ENCODE measurements around the gene C1orf116.

Gene C1orf116

DNA sequence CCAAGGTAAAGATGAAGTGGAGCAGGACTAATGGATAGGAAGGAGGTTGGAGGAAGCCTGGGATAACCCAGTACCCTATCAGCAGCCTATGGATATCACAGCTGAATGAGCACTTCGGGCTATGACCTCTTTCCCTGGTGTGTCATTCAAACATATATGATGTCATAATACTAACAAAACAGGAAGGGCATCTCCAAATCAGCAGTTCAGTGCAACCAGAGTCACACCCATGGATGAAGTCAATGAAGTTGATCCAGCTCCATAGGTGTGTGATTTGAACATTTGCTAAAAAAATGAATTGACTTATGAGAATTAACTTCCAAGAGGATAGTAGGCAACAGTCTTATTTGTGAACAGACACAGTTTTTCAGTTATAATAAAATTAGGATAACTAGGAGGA lies 1.7 kb upstream of the C1orf116 start:
- DNase-seq, result no peak

DNA sequence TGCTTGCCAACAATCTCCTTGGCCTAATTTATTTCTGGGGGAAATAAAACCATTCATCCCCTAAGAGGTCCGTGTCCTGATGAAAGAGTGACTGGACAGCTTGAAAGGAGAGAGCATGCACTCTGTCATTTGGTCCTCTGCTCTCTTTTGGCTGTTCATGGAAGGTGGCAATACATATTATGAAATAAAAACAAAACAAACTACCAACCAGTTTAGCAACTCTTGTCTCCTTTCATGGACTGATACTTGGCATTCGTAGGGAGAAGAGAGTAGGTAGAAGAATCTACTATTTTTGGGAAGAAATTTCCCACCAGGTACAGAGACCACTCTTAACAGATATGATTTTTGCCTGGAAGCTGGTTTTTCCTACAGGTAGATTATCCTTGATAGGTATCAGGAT lies 746 bp upstream of the C1orf116 start:
- no peak for DNase-seq

DNA sequence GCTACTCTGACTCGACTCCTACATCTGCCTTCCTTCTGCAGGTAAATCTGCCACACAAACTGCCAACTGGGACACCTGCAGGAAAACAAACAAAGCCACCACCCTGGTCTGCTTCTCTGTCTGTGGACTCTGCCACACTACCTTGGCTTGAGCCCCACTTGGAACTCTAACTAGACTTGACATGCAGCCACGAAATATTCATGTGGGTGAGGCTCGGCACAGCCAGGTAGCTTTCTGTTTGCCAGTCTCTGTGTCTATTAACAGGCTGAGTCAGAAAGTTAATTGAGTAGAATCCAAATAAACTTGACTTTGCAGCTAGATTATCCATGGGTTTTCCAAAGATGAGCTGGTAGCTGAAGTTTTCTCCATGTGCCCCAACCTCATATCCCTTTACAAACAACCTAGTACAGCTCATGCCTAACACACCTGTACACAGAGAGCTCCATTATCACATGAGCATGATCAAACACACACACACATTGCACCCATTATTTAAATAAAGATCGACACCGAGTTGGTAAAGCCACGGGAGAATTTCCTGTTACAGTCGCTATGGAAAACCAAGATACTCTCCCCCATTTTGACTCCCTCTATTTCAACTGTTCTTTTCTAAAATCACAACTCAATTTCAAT lies 808 bp downstream of the C1orf116 start:
- no peak for DNase-seq

DNA sequence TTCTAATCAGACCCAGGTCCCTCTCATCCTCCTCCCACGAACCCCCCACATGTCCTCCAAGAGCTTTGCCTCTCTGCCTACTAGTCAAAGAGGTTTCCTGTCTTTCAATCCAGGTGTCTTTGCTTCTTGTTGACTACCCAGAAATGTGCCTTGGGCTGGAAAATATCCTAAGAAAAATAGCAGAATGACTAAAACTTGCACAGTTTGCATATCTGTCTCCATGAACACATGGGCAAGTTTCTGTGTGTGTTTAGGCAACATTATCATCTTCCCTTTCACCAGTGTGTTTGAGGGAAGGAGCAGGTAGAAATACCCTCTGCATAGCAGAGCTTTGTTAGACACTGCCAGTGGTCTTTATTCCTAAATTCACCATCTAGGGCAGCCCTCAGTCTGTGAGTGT lies 1.5 kb downstream of the C1orf116 start:
- DNase-seq, result no peak

DNA sequence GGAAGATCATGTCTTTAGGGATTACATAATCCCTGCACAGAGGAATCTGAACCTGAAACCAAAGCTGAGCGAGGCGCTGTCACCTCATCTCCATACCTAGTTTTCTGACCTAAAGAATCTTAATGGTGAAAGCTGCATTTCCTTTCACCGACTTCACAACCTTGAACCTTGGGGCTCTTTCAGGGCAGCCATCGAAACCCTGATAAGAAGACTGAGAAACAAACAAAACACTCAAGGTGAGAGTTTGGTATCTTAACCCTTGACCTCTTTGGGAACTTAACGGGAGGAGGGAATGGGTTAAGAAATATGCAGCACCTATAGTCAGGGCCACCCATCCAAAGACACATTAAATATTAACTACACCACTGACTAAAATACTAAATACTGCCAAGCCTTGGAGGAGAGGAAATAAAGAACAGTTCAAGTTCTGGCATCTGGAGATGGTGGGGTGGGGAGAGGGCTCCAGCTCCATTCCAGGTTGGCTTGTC lies 2.0 kb downstream of the C1orf116 start:
- DNase-seq, result no peak

DNA sequence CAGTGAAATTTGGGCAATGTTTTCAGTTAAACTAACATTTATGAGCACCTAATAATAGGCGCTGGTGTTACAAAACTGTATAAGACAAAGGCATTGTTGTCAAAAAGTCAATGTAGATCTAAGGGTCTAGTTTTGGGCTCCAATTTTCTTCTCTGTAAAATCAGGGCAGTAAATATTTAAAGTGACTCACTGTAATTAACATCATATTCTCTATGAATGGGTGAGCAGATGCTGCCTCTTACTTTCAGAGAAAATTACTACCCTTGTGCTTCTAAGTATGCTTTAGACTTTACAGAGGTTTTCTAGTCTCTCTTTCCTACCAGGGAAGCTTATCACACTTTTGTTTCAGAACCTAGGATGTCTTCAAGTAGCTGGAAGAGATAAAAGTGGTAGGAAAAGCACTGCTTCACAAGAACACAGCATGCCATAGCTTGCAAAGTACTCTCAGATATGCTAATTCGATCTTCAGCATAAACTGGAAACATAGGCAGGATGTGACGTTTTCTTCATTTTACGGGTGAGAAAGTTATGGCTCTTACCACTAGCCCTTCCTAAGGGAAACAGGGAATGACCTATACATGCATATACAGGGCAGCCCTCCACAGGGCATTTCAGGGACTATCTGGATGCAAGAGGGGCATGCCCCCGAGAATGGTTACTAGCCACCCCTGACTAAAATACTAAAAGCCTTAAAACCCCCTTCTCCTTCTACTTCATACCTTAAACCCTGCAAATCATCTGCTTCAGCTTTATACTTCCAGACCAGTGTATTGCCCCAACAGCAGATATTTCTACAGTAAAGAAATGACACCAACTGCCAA lies 2.6 kb downstream of the C1orf116 start:
- DNase-seq, result no peak

DNA sequence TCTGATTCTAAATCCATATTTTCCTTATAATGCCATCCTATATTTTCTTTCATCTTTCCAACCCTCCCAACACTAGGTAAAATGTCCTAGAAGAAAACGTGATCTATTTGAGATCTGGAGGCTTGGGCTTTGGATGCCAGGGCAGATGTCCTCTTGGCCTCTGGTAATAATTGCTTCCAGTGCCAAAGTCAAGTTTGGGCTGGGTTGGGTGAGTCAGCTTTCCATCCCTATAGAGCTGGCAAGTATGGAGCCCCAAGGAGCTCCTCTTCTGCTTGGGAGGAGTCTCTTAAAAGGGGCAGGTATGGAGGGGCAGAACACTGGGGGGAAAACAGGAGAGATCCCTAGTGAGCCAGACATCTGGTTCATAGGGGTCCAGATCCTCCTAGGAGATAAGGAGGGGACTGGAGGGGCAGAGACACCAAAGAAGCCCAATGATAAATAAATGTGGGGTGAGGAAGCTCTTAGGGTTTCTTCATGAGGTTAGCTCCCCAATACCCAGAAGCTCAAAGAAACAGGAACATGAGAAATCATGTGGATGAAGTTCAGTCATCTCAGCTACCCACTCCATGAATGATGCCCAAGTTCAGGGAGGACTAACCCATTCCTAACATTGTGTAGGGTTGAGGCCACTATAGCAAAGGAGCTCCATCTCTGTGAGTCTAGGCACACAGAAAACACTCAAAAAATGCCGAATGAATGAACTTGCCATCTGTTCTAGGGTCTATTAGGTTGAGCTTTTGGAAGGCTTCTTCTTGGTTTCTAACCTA lies 3.5 kb downstream of the C1orf116 start:
- no peak for DNase-seq

DNA sequence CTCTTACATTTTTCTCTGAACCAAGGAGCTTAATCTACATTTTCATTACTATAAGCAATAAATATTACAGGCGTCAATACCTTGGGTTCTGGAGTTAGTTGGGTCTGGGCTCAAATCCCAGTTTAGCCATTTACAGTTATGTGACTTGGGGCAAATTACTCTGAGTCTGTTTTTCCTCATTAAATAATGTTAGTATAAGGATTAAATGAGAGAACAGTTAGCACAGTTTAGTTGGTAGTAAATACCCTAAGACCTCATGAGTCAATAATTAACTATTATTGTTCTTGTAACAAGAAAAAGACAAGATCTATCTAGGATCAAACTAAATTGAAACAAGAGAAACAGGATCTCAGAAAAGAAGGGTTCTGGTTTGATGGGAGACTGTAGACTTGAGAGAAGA lies 4.6 kb downstream of the C1orf116 start:
- no peak for DNase-seq

DNA sequence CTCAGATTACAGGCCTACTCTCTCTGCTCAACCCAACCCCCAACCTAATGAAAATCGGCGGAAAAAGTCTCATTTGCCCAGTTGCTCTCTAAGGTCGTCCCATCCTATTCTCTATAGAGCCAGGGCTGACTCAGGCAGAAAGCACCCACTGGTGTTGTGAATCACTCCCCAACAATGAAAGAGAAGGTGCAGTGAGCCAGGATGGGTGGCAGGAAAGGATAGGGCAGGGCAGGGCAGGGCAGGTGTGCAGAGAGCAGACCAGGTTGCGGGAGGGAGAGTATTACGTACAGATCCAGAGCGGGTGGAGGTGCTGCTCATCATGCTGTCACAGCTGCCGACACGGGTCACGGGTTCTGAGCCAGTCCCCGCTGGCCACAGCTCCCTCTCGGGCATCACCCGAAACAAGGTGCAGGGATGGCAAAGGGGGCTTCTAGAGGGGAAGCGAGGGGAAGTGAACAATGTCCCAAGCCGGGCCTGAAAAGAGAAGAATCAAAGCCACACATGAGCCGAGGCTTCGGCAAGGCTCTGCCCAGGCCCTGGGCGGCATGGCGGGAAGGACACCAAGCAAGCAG lies 5.3 kb downstream of the C1orf116 start:
- no peak for DNase-seq

DNA sequence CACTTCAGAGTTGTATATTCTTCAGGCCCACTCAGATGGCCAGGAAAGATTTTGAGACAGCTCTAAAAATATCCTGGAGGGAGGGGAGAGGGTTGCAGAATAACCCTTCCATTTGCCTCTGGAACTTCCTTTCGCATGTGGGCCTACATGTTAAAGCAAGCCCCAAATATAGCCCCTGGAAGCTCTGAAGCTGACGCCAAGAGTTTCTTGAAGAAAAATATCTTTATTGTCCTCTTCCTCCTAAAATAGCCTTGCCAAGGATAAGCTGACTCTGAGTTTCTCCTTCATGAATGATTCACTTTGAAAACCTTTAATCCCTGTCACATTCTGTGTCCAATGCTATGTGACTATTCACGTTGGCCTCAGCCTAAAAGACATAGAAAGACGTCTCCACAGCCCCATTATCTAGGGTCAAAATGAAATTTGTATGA lies 6.4 kb downstream of the C1orf116 start:
- no peak for DNase-seq

DNA sequence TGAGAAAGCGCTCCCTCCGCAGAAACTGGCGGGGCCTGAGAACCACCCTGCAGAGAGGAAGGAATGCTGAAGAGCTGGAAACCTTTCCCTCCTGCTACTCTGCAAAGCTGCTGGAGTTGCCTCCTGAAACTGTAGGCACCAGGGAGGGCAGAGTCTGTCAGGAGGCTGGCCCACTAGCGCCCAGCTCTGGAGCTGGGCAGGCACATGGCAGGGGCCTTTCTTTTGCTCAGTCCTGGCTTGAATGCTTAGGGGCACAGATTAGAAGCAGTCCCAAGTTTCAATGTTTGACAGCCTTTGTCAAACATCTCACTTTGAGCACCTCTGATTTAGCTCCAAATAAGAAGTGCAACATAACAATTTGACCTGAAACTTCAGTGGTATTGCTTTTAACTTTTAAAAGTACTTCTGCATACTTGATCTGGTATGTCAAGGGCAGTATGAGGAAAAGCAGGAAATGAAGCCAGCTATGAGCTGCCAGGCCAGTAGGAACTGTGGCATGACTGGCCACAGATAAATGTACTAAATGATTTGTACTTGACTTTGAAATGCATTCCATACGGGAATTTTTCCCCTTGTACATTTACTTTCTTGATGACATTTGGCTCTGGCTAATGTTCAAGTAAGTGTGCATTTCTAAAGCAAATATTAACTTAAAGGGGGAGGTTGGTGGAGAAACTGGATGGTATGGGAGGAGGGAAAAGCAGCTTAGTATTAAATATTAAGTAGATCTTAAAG lies 7.2 kb downstream of the C1orf116 start:
- no peak for DNase-seq

DNA sequence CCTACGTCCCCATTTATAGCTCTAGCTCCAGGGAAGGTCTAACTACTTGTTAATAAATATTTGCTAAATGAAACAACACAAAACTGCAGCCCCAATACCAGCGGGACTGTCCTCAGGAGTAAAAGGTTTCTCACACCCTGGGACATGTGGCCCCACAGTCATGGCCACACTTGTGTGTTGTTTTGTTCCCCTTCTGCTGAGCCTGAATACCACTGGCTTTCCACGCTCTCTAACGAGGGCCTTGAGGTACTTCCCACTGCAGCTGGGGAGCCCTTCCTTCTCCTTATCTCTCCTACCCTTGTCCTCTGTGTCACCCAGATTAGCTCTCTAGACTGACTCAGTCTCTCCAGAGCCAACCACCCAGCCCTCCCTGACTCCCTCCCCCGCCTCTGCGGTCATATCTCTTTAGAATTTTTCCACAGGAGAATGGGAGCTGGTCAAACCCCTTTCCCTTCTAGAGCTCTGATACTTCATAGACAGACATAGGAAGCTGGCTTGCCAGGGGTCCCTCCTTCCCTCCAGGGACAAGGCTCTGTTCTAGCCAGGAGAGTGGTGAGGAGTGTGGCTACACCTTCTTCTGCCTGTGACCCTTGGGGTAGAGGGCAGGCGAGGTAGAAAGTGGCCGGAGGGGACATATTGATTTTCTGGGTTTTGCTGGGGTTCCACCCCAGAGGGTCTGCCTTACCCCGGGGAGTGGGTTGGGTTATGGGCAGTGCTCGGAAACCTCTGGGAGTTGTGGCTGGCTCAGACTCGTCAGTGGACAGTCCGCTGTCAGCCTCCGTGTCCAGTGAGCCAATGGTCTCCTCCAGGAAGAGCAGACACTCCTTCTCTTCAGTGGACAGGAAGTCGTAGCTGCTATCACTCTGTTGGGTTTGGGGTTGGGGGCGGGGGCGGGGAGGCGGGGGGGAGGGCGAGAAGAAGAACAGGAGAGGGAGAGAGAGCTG lies 8.1 kb downstream of the C1orf116 start:
- DNase-seq, result no peak

DNA sequence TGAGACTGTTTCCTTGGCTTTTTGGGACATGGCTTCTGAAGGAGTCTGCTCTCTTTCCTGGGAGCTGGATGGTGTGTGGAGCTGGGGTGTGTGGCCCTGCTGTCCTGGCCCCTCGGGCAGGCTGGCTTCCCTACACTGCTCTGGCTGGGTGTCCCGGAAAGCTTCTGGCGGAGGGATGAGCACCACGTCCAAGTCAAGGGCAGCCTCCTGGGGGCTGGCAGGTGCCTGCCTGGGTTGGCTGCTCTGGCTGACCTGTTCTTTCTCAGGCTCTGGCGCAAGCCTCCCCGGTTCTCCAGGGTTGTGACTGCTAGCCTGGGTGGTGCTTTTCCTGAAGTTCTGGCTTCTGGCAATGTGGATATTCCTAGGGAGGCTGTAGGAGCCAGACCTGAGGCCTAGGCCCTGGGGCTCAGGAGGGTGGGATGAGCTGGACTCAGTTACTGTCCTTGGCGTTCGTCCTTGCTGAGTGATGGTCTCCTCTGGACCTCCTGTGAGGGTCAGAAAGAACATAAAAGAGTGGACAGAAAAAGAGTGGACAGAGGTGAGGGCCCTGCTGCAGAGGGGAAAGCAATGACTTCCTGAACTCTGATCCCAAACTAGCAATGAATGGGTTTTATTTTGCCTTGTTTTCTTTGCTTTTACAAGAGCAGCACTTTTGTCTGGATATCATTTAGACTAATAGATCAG lies 9.4 kb downstream of the C1orf116 start:
- no peak for DNase-seq

DNA sequence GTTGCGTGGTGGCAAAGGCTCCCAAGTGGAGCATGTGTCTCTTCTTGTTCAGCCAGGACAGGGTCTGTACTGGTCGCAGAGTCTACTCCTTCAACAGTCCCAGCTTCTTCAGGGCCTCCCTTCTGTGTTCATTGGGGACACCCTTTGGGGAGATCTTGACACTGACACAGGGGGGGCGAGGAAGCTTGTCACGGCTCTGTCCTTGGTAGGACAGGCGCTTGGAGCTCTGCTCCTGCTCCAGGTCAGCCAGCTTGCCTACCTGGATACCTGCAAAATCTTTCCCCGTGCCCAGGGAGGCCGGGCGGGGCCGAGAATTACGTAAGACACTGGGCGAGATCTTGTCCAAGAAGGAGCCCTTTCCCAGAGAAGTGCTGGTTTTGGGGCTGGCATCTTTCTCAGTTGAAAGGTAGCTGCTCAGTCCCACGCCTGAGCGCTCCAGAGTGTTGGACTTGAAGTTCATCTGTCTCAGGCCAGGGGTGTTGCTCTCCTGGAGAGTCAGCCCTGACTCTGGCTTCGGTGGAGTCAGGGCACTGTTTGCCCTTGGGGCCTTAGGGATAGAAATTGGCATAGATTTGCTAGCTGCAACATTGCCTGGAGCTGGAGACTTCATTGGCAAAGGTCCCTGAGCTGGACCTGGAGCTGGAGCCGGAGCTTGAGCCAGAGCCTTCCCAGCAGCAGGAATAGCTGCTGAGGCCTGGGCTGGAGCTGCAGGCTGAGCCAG lies 10.5 kb downstream of the C1orf116 start:
- DNase-seq, result no peak

DNA sequence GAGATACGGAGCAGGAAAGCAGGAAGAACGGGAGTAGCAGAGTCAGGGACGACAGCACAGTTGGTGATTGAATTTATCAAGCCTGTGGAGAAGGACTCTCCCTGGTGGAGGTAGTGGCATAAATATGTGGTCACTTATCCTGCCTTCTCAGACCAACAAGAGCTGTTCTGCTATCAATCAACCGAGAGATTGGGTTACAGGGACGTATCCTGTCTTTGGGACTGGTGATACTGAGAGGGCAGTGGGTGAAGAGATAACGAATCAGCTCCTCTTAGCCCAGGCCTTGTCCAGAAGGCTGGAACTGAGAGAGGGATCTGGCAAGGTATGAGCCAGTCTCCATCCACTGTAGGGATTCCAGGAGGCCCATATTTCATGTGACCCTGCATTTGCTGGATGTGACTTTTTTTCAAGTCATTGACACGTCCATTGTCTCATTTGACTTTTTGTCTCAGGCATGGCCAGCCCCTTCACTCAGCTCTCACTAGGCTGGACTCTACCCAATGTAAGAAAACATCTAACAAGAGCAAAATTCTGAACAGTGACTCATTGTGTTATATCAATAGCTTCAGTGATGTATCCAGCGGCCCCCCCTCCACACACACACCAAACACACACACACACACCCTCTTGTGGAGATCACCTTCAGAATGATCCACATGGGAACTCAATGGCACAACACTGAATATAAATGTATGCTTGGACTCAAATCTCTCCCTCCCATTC lies 11.3 kb downstream of the C1orf116 start:
- DNase-seq, result no peak

DNA sequence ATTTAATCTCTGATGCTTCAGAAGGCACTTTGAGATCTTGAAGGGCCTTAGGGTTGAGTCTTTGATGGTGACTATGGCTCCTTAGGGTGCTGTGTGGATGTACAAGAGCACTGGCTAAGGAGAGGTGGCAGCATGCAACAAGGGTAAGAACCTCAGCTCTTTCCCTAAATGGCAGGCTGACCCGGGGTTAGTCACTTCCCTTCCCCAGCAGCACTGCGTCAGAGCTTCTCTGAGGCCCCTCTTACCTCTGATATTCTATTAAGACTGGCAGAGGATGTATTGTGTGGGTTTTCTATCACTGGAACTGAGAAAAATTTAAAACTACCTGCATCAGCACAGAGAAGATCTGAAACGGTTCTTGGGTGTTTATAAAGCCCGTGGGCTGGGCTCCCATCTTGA lies 11.8 kb downstream of the C1orf116 start:
- no peak for DNase-seq

DNA sequence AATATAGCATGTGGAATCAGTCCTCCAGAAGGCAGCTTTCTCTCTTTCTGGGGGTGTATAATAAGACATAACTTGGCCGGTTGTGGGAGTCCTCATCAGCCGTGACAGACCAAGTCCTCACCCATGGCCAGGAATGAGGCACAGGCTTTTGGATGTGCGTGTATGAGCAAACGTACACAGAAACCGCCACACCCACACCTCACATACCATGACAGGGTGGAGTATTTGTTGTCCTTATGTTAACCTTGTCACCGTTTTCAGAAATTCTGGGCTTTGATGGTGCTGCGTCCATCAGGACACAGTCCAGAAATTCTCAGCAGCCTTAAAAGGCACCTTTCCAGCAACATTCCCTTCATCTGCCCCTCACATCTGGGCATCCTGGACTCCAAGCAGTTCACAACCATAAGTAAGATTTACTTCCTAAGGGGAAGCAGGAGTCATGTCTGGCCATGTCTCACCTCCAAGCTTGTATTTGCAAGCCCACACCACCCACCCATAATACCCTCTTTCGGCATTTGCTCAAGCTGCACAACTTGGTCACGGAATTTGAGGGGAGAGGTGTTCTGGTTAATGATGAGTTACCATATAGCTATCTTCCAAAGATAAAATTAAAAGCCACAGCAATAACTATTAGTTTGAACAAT lies 12.4 kb downstream of the C1orf116 start:
- no peak for DNase-seq

DNA sequence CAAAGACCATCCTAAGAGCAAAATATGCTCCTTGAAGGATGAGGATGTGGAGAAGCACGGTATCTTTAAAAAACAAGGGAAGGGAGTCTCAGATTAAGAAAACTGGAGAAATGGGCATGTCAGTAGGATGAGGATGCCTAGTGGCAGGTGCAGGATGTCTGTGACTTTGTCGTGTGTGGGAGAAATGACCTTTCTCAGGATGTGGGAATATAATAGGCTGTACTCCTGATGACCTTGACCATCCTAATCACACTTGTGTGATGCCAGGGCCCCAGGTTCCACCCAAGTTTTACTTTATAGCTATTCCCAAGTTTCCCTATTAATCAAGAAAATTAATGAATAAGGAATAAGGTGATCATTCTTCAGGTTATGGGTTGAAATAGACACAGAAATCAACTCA lies 12.9 kb downstream of the C1orf116 start:
- DNase-seq, result no peak

DNA sequence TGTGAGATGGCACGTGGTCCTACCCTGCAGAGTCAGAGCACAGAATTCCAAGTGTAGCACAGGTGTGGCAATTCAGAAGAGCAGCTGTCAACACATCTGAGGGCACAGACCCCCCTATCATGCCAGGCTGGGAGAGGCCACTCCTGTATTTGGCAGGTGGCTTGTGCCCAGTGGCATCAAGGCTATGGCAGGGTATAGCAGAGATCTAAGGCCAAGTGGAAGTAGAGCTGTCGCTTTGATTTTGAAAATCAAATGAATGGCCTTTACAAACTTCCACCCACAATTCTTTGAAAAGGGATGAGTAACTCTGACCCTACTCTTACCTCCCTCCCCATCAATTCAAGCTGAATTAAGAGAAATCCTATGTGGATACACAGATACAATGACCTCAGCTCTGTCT lies 13.4 kb downstream of the C1orf116 start:
- no peak for DNase-seq

Measured in cerebellar nuclear complex (tissue), 1 donor.